Measurements from ENCODE around the gene WFIKKN2. TPM values are rescaled to one million over a fixed set of nuclear protein-coding genes. Genes with fewer than 3 reads are reported as not detected.

Gene WFIKKN2
- total and polyA plus RNA-seq, 2 of the 13 experiments (the other 11 are each of a cell fraction or from before 2014, with no cell fraction given) = not detected

- TF ChIP-seq RNF219 (CRISPR knock-in tag; IDR thresholded peaks at IDR 0.05) (peak; percentile 35; the same call in 1 of the 2 replicates), MIER3 (CRISPR knock-in tag; IDR thresholded peaks at IDR 0.05; ENCODE audit: borderline replicate concordance) (peak; percentile 45; the same call in 1 of the 2 replicates), CEBPZ (IDR thresholded peaks at IDR 0.05; ENCODE audit: low read length) (no peak), SNAPC5 (CRISPR knock-in tag; IDR thresholded peaks at IDR 0.05; ENCODE audit: borderline replicate concordance) (no peak), ZNF614 (CRISPR knock-in tag; IDR thresholded peaks at IDR 0.05; ENCODE audit: borderline replicate concordance) (0 out of 2 replicates have a peak, but pooled peaks have one; percentile 13), NR2F6 (IDR thresholded peaks at IDR 0.05) (peak; percentile 17; the same call in 1 of the 2 replicates), NR2F6 (CRISPR knock-in tag; IDR thresholded peaks at IDR 0.05) (peak; percentile 43; the same call in 1 of the 2 replicates), AGO1 (IDR thresholded peaks at IDR 0.05; ENCODE audit: low read depth, low read length, poor library complexity, severe bottlenecking) (no peak), SOX5 (CRISPR knock-in tag; IDR thresholded peaks at IDR 0.05; ENCODE audit: borderline replicate concordance) (peak; percentile 65; the same call in 1 of the 2 replicates), YEATS2 (CRISPR knock-in tag; IDR thresholded peaks at IDR 0.05; ENCODE audit: borderline replicate concordance) (no peak), TGIF2 (CRISPR knock-in tag; IDR thresholded peaks at IDR 0.05) (0 out of 2 replicates have a peak, but pooled peaks have one; percentile 33), KDM6A (CRISPR knock-in tag; IDR thresholded peaks at IDR 0.05; ENCODE audit: low read depth) (0 out of 2 replicates have a peak, but pooled peaks have one; percentile 46), MXD3 (CRISPR knock-in tag; IDR thresholded peaks at IDR 0.05) (no peak), ARID5B (CRISPR knock-in tag; IDR thresholded peaks at IDR 0.05) (peak; percentile 87), ZFP1 (CRISPR knock-in tag; IDR thresholded peaks at IDR 0.05) (no peak), ZNF841 (CRISPR knock-in tag; IDR thresholded peaks at IDR 0.05; ENCODE audit: borderline replicate concordance) (no peak), ZNF430 (CRISPR knock-in tag; IDR thresholded peaks at IDR 0.05) (peak; percentile 44; the same call in 1 of the 2 replicates), ZNF275 (CRISPR knock-in tag; IDR thresholded peaks at IDR 0.05; ENCODE audit: borderline replicate concordance) (no peak), MTA3 (CRISPR knock-in tag; IDR thresholded peaks at IDR 0.05) (no peak)
Observed at GRCh38 chr17:50855708-50856330, 20.4 kb downstream of the WFIKKN2 start (continued).
